CD4-positive, alpha-beta T cell treated with Interleukin-6 for 4 hours (primary cell): Measurements from ENCODE around the gene SHC2.
A peak's percentile ranks its signal among the peaks of the same experiment; 100 is the strongest.
"Not testable (repeated sequence)": the region's sequence is repeated elsewhere in the genome, so short reads cannot be mapped to it uniquely, and the experiment has no call there.

Experiments used
- DNase-seq: peaks from one replicate; pipeline ENCODE4 v3.0.0-alpha.2; 2020; ENCODE audit warnings: mixed read lengths

The SHC2 gene

GRCh38 chr19:422213-422916, 38.5 kb downstream of the SHC2 start:
- no peak for DNase-seq

GRCh38 chr19:419721-420515, 40.9 kb downstream of the SHC2 start:
- no peak for DNase-seq

- DNase-seq = no peak
These were observed 41.8 kb downstream of the SHC2 start for GRCh38 chr19:418761-419671.

- no peak for DNase-seq
These were observed 44.4 kb downstream of the SHC2 start for GRCh38 chr19:416416-416815.

- DNase-seq = no peak
These were observed 45.5 kb downstream of the SHC2 start for GRCh38 chr19:415292-415691.

GRCh38 chr19:413756-414420, 46.9 kb downstream of the SHC2 start:
- no peak for DNase-seq

- no peak for DNase-seq
These were observed 48.2 kb downstream of the SHC2 start for GRCh38 chr19:412356-413355.

- DNase-seq = no peak
These were observed 49.0 kb downstream of the SHC2 start for GRCh38 chr19:411723-412355.

- DNase-seq = not testable (repeated sequence)
These were observed 49.6 kb downstream of the SHC2 start for GRCh38 chr19:411121-411722.

GRCh38 chr19:410243-410781, 50.5 kb downstream of the SHC2 start:
- no peak for DNase-seq

- peak; percentile 6 for DNase-seq
These were observed 51.2 kb downstream of the SHC2 start for GRCh38 chr19:409516-410242.

- peak; percentile 40 for DNase-seq
These were observed 51.8 kb downstream of the SHC2 start, which contains the start of gene C2CD4C for GRCh38 chr19:408902-409515. TSS of gene C2CD4C (minus strand) at chr19:409147. CDS start at chr19:408361, 786 bp downstream.

- DNase-seq = no peak
These were observed 52.4 kb downstream of the SHC2 start for GRCh38 chr19:408441-408901.

- DNase-seq = no peak
These were observed 53.1 kb downstream of the SHC2 start for GRCh38 chr19:407511-408440.

- no peak for DNase-seq
These were observed 53.8 kb downstream of the SHC2 start for GRCh38 chr19:406971-407510.

- DNase-seq = no peak
These were observed 54.6 kb downstream of the SHC2 start for GRCh38 chr19:406135-406781.
